HG03139 (cell line): Measurements from ENCODE around the gene GMDS.
"Not testable (repeated sequence)": the region's sequence is repeated elsewhere in the genome, so short reads cannot be mapped to it uniquely, and the experiment has no call there.

Source experiments
- ATAC-seq: cut with Tn5 transposase; IDR thresholded peaks from one replicate; pipeline ENCODE4 v1.9.1; 2021; ENCODE audit not compliant: unreplicated experiment

Gene GMDS

DNA sequence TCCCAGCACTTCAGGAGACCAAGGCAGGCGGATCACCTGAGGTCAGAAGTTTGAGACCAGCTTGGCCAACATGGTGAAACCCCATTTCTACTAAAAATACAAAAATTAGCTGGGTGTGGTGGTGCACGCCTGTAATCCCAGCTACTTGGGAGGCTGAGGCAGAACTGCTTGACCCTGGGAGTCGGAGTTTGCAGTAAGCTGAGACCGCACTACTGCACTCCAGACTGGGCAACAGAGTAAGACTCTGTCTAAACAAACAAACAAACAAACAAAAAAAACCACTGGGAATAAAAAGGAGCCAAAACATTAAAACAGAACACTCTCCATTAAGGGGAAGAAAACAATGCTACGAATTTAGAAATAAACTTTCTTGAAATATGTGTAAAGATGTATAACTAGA is 576.9 kb downstream of the GMDS start:
- not testable (repeated sequence) for ATAC-seq

DNA sequence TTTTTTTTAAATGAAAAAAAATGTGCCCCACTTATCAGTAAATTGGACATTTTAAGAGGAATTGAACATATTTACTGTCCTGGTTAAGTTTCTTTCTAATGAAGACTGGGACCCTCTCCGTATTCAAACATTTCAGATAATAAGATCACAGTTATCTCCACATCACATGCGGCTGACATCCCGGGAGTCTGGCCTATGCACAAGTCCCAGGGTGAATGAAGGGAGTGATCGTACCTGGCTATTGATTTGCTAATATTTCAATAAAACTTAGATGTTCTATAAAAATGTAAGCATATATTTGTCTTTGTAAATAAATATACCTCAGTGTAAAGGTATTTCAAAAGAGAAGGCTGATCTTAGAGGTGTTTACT is 577.6 kb downstream of the GMDS start:
- no peak for ATAC-seq

DNA sequence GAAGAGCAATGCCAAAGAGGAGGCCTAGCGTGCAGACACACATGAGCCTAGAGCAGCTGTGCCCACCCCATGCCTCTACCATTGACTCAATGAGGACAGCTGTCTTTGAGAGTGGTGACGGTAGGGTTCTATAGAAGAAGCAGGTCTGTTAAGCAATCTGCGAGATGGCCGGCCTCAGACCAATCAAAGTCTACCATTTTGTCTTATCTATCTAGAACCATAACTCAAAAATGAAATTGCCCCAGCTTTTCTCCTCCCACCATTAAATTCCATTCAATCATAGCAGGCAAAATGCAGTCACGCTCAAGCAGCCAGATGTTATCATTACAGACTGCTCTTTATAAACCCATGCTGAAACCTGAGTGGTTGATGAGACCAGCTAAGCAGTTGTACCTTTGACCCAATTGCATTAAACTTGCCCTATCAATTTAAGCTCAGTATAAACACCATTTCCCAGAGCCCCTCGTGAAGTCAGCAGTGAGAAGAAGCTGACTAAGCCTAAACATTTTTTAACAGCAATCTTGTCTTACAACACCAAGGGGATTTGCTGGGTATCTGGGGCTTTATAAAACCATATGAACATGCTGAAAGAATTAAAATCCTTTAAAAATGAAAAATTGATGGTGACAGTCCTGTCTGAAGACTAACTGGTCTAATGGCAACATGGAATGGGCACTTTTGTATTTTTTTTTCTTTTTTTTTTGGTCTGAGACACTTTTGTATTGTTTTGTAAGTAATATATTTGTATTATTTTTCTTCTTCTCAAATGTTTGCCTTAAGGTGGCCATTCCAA is 578.2 kb downstream of the GMDS start:
- ATAC-seq, result no peak

DNA sequence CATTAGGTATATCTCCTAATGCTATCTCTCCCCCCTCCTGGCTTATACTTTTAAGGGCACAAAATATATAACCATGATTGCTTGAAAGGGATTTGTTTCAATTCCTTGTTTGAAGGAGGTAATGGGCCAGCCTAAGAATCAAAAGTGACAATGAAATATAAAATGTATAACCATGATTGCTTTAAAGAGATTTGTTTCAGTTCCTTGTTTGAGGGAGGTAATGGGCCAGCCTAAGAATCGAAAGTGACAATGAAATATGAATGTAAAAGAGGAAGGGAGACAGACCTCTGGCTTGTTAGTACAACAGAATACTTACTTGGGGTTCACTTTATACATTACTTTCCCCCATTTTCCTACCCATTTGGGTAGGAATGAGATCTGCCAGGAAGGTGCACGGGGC is 580.2 kb downstream of the GMDS start:
- ATAC-seq, result peak; percentile 88

DNA sequence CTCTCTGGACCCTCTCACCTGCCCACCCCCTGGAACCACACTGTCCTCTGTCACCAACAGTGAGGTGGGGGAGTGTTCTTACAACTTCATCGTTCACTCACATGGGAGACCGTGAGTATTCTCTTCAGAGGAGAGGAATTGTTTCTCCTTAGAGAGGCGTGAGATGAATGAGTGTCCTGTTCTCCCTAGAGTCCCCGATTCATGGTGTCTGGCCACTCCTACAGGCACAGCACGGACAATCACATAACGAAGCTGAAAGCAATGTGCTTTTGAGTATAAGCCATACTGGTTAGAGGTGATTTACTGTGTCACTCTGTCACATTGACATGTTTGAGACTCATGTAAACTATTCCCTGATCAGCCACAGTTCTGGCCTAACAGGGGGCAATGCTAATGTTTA is 581.1 kb downstream of the GMDS start:
- no peak for ATAC-seq

DNA sequence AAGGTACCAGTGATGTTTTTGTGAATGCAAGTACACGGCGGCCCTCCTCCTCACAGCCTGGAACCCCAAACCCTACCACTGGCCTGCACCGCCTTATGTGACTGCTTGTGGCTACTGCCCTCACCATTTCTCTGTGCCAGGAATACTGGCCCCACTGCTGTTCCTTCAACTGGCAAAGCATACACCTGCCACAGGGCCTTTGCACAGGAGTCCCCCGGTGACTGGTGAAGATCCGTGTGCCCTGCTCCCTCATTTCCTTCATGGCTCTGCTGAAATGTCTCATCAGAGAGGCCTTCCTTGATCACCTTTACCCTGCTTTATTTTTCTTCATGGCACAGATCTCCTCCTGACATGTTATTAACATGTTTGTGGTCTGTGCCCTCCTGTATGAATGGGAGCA is 581.9 kb downstream of the GMDS start:
- no peak for ATAC-seq

DNA sequence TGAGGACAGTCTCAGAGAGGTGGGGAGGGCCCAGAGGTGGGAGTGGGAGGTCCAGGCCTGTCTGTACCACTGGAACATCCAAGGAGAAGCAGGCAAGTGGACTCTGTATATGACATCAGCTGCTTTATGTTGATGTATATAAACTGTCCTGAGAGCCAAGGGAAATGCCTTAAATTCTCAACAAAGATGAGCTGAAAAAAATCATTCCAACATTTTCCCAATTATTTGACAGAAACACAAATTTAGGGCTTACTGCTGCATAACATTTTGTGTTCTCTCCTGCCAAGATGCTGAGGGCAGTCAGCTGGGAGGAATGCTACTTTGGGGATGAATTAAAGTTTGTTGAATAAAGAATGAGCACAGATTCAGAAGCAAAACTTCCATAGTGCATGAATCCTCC is 582.9 kb downstream of the GMDS start:
- no peak for ATAC-seq

DNA sequence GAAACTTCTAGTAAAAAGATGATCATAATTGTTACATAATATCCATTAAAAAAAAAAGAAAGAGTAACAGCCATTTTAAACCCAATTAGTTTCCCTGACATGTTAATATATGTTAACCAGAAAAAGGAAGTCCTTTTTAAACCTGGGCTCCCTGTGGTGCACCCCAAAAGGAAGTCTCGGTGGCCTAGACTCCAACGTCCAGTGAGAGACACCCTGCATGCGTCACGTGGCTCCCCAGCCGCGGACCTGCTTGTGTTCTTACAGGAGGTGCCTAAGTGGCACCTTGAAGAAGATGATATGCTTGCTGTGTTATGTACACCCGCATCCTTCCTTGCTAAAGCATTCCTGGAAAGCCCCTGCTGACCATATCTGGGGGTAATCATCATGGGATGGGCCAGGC is 585.6 kb downstream of the GMDS start:
- no peak for ATAC-seq

DNA sequence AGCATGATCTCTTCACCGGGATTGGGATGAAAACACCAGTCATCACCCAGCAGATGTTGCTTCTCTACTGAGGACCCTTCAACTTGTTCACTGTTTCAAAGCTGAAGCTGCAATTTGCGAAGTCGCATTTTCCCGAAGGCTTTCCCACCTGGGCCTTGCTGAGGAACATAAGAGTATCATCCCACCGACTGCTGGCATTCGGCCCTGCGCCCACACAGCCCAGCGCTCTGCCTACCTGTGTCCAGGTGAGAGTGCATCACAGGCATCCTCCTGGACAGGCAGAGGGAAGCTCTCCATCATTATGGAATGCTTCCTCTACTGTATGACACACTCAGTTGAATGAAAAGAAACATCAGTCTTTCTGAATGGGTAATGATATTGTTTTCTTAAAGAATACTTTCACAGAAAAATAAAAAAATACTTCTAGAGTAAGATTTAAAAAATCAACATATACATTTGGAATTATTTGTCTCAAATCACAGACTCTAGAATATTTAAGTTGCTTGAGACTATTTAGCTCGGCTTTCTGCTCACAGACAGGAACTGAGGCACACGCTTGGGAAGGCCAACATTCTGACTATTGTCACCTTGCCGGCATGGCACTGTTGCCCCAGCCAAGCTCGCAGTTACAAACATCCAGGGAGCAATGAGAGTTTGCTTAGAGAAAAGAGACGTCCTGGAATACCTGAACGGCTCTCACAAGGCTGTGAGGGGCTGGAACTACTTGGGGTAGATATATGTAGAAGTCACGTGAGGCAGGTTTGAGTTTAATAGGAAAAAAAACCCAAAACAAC is 587.0 kb downstream of the GMDS start:
- no peak for ATAC-seq

DNA sequence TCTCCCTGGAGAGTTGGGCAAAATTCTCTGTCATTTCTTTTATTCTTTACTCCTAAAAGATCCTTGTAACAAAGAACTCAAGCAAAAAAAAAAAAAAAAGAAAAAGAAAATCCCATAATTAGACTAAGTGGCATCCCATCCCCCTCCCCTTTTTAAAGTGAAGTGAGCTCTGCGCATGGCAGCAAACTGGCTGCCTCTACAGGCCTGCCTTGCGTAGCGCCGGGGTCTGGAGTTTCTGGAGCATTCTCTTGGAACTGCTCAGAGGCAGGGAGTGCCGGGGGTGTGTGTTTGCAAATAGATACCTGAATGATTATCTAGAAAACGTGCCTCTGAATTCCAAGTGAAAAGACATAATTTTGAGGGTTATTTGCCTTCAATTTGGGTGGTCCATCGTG is 587.6 kb downstream of the GMDS start:
- ATAC-seq, result no peak

DNA sequence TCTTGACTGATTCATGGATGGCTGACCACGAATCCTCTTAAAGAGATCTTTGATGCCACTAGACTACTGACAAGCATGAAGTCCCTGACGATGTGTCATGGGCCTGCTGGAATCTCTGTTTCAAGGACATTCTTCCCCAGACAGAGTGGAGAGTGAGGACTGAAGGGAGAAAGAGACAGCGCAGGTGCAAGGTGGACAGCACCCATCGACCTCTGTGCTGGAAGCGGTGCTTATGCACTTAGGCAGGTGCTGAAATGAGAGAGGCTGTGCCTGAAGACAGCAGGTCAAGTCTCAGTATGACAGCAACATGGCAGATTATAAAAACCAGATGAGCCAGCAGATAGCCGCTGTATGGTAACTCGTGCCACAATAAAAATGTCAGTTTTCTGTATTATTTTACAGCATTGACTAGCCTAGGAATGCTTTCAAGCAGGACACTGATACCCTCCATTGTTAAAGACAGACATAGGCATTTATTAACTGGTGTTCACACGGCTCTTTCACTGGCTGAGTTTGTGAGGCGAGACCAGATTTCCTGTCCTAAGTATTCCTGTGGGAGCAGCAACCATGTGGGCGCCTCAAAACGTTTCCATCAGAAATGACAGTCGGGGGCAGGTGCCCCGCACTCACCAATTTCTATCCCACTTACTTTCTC is 588.2 kb downstream of the GMDS start:
- no peak for ATAC-seq

DNA sequence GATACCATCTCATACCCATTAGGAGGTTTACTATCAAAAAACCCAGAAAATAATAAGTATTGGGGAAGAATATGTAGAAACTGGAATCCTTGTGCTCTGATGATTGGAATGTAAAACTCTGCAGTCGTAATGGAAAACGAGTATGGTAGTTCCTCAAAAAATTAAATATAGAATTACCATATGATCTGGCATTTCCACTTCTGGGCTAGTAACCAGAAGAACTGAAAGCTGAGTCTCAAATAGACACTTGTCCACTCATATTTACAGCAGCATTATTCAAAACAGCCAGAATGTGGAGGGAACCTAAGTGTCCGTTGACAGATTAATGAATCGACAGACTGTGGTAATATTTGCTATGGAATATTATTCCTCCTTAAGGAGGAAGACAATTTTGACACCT is 591.4 kb downstream of the GMDS start:
- no peak for ATAC-seq

DNA sequence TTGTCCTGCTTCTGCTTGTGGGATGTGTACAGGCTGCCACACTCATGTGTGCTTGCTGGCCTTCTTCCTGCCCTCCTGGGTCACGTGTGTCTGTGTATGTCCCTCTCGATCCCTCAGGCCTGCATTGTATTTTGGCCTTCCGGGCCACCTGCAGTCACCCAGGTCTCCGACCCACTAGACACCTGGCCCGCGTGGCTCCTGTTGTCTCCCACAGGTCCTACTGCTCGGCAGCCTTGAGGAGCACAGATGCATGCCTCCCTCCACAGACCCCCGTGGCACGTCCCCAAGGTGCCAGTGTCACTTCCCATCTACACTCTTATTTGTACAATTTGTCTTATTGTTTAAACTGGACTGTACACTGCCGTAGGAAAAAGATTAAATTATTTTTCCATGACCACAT is 592.6 kb downstream of the GMDS start:
- no peak for ATAC-seq

DNA sequence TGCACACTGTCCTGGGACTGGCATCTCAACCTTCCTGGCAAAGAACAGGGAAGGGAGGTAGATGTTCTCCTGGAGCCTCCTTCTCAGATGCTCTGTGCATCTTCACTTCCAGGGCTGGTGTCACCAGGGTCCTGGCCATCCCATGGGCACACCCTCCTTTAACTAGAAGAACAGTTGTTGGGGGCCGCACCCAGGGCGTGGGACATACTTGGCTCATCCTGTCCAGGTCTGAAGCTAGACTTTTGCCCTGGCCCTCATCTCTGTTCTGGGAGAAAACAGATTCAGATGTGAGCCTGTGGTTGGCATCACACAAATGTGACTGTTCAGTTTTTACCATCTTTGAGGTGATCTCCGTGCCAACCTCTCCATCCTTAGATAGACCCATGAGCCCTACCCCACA is 594.0 kb downstream of the GMDS start:
- ATAC-seq, result no peak

DNA sequence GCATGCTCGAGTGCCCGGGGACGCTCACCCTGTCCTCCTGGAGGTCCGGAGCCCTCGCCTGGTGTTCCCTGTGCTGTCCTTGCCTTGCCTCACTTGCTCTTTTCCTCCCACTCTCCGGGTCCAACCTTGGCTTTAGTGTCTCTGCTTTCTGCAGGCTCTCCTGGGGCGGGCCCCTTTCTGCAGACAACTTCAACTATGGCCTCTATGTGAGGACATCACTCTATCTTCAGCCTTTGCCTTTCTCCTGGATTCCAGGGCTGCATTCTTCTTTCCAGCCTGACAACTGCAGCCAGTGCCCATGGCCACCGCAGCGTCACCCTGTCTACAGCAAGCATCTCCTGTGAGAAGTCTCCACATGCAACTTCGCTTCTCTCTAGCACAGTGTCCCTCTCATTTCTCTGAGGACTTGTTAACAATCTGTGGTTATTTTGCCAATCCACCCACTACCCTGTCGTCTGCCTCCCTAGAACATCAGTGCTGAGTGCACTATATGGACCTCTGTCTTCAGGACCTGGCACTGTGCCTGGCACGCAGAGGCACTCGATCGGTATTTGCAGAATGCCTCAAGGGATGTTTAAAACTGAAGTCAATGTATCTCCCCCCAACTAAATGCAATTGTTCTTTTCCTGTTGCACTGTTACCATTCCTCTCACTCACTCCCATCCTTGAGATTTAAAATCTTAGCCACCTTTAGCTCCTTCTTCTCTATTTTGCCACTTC is 599.8 kb downstream of the GMDS start:
- no peak for ATAC-seq

DNA sequence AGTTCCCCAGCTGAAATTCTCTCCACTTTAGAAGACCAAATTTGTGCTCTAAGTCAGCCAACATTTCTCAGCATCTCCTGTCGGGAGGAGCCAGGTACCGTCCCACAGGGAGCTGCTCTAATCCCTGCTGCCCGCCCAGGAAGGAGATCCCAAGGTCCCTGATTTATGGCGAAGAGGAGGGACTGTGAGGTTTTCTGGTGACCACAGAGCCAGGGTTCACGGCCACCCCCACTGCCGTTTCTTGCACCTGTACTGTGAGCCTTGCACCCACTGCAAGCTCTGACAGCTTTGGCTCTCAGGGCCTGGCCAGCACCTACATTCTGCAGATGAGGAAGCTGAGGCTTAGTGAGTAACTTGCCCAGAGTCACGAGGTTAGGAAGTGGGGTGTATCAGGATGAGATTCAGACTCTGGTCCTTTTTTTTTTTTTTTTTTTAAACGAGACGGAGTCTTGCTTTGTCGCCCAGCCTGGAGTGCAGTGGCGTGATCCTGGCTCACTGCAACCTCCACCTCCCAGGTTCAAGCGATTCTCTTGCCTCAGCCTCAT is 600.8 kb downstream of the GMDS start:
- ATAC-seq, result no peak

DNA sequence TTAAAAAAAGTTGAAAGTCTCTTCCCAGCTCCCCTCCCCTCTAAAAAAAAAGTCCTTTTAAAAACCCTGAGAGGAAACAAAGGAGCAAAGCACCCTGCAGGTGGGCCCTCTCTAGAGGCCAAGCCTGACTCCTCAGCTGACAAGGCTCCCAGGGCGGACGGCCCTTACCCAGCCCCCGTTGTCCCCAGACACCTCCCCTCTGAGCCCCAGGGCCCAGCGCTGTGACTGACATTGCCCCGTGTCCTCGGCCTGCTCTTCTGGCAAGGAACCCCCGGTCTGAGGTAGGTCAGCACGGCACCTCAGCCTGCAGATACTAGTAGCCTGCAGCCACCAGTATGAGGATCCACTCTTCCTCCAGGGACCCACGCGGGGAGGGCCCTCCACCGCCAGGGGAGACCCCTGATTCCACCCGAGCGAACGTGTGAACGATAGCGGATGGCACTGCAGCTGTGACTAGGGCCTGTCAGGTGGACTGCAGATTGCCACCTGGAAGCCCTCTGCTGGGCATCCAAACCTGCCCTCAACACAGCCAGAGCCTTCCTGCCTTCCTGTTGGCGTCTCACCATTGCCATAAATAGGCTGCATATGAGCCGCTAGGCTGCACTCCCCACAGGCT is 601.5 kb downstream of the GMDS start:
- ATAC-seq, result no peak

DNA sequence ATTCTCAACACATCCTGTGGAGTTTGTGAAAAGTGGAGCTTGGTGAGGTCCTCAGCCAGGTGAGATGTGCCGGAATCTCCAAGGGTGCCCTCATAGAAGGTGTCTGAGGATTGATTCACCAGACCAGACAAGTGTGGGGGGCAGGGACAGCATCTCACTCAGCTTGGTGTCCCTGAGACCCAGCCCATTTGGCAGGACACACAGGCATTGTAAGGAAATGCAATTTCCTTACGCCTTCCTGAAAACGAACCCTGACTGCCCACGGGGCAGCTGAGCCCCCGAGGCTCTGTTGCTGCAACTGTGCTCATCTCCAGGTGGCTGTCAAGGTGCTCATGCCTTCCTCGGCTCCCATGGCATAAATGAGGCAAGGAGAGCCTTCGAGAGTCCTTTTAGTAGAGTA is 602.3 kb downstream of the GMDS start:
- ATAC-seq, result no peak

DNA sequence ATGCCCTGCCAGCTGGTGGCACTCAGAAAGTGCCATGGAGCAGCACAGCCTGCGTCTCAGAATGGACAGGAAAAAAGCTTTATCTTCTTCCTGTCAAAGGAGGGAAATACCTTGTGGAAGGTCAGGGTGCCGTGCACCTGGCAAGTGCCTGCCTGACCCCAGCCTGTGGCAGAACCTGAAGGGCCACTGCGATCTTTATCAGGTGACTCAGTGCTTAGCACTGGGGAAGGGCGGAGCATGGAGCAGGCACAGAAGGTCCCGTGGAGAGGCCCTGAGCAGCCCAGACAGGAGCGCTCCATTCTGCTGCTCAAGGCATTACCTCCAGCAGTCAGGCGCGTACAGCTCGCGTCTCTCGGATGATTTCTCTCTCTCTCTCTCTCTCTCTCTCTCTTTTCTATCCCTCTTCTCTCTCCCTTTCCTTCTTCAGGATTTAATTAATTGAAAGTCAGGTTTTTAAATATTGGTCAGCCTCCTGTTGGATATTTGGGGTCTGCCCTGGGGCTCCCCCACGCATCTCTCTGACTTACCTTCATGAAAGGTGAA is 604.0 kb downstream of the GMDS start:
- ATAC-seq, result no peak

DNA sequence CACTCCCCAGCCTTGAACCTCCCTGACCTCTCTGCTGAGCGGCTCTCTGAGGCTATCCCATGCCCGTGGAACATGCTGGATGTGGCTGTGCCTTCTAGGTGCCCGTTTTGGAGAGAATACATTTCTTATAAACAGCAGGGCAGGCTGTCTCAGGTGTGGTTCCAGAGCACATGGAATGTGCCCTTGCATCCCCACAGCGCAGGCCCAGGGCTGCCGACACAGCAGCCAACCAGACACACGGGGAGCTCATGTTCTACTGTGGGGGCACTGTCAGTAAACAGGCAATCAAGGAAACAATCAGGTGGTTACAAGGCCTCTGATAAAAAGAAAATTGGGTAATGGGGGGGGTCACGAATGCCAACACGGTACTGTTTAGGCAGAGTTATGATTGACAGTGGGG is 604.9 kb downstream of the GMDS start:
- no peak for ATAC-seq
